ENCODE results near the gene SUMO3. TPM values are rescaled to one million over a fixed set of nuclear protein-coding genes. Genes with fewer than 3 reads are reported as not detected.

The SUMO3 gene
- total and polyA plus RNA-seq, 2 of the 13 experiments (the other 11 are each of a cell fraction or from before 2014, with no cell fraction given), result 51.4 to 92.4 TPM

GRCh38 chr21:44802396-44803153 lies 15.3 kb downstream of the SUMO3 start (continued):
- TF ChIP-seq ZNF512B (CRISPR knock-in tag; IDR thresholded peaks at IDR 0.05; ENCODE audit: borderline replicate concordance) (no peak), GATAD2A (CRISPR knock-in tag; IDR thresholded peaks at IDR 0.05) (no peak; the same call in 1 of the 2 replicates), HOXA3 (CRISPR knock-in tag; IDR thresholded peaks at IDR 0.05) (peak; percentile 72), KAT8 (CRISPR knock-in tag; IDR thresholded peaks at IDR 0.05) (peak; percentile 51), BHLHE40 (IDR thresholded peaks at IDR 0.05; ENCODE audit: low read length) (no peak), PHF5A (CRISPR knock-in tag; IDR thresholded peaks at IDR 0.05; ENCODE audit: low read depth, unreplicated experiment) (no peak), IRF9 (CRISPR knock-in tag; IDR thresholded peaks at IDR 0.05; ENCODE audit: borderline replicate concordance) (0 out of 2 replicates have a peak, but pooled peaks have one; percentile 12), TEF (CRISPR knock-in tag; IDR thresholded peaks at IDR 0.05) (no peak), CCAR2 (optimal IDR thresholded peaks at IDR 0.05; ENCODE audit: low read depth, low read length) (no peak), BRD4 (CRISPR knock-in tag; IDR thresholded peaks at IDR 0.05) (no peak), CERS6 (CRISPR knock-in tag; IDR thresholded peaks at IDR 0.05) (no peak), YEATS2 (CRISPR knock-in tag; IDR thresholded peaks at IDR 0.05; ENCODE audit: borderline replicate concordance) (0 out of 2 replicates have a peak, but pooled peaks have one; percentile 35), RARG (CRISPR knock-in tag; IDR thresholded peaks at IDR 0.05; ENCODE audit: low read depth) (no peak), ZNF780A (CRISPR knock-in tag; IDR thresholded peaks at IDR 0.05) (no peak), MAFK (conservative IDR thresholded peaks at IDR 0.05 in 1 of 2, IDR thresholded peaks at IDR 0.05 in 1 of 2; ENCODE audit: low read length in 2 of 2) (no peak), CSRNP1 (CRISPR knock-in tag; IDR thresholded peaks at IDR 0.05) (no peak), ZNF138 (CRISPR knock-in tag; IDR thresholded peaks at IDR 0.05; ENCODE audit: low read depth) (no peak), TFDP1 (CRISPR knock-in tag; IDR thresholded peaks at IDR 0.05; ENCODE audit: borderline replicate concordance) (peak; percentile 57; the same call in 1 of the 2 replicates), ZNF333 (CRISPR knock-in tag; IDR thresholded peaks at IDR 0.05; ENCODE audit: borderline replicate concordance) (no peak)
